ENCODE results near the gene PRKAR1B.
"Not testable (repeated sequence)": the region's sequence is repeated elsewhere in the genome, so short reads cannot be mapped to it uniquely, and the experiment has no call there.

PRKAR1B gene

GRCh38 chr7:564176-564865 lies 162.8 kb downstream of the PRKAR1B start:
- DNase-seq (ENCODE audit: insufficient read length, low spot score) (no peak), FAIRE-seq (no peak)

- FAIRE-seq = no peak
These were observed 163.4 kb downstream of the PRKAR1B start for GRCh38 chr7:563629-564170.

GRCh38 chr7:562789-563628 lies 164.1 kb downstream of the PRKAR1B start:
- no peak for FAIRE-seq
- no peak for DNase-seq (ENCODE audit: insufficient read length, low spot score)

More at GRCh38 chr7:563629-564170, 163.4 kb downstream of the PRKAR1B start:
- DNase-seq (ENCODE audit: insufficient read length, low spot score) = no peak

DNA sequence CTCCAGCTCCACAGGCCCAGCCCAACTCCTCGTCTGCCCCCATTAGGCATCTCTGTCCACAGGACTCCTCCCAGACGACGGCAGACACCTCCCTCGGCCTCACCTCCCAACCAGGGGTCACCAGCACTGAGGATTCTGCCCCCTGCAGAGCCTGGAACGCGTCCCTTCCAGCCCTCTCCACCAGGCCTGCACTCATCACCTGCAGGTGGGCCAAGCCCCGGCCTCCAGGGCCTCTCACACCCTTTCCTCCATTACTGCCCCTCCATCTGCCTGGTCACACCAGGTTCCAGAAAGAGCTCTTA lies 164.8 kb downstream of the PRKAR1B start:
- FAIRE-seq (no peak), DNase-seq (ENCODE audit: insufficient read length, low spot score) (no peak)

- FAIRE-seq = no peak
- no peak for DNase-seq (ENCODE audit: insufficient read length, low spot score)
These were observed 165.3 kb downstream of the PRKAR1B start for GRCh38 chr7:561631-562373.

- no peak for FAIRE-seq
- no peak for DNase-seq (ENCODE audit: insufficient read length, low spot score)
These were observed 166.0 kb downstream of the PRKAR1B start for GRCh38 chr7:560966-561630.

- no peak for FAIRE-seq
These were observed 167.7 kb downstream of the PRKAR1B start for GRCh38 chr7:559396-559705.

DNA sequence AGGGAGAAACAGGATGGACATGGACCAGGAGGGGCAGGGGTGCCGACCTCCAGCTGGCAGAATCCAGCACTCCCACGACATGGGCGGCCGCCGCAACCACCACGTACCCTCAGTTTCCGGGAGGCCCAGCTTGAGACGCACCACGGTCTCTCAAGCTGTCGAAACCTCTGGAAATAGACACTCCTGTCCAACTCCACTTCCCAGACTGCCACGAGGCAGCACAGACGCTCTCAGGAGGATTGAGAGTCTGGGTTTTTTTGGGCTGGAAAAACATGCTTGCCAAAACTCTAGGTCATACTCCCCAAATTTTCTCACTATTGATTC lies 169.6 kb downstream of the PRKAR1B start:
- DNase-seq (ENCODE audit: insufficient read length, low spot score) (no peak), FAIRE-seq (no peak)

More at GRCh38 chr7:559396-559705, 167.7 kb downstream of the PRKAR1B start:
- DNase-seq (ENCODE audit: insufficient read length, low spot score) = no peak

- FAIRE-seq = no peak
- no peak for DNase-seq (ENCODE audit: insufficient read length, low spot score)
These were observed 170.1 kb downstream of the PRKAR1B start for GRCh38 chr7:556837-557557.

GRCh38 chr7:556291-556826 lies 170.7 kb downstream of the PRKAR1B start:
- FAIRE-seq = no peak
- no peak for DNase-seq (ENCODE audit: insufficient read length, low spot score)

- no peak for FAIRE-seq
- DNase-seq (ENCODE audit: insufficient read length, low spot score) = no peak
These were observed 171.4 kb downstream of the PRKAR1B start for GRCh38 chr7:555551-556160.

GRCh38 chr7:553636-554111 lies 173.4 kb downstream of the PRKAR1B start:
- no peak for FAIRE-seq
- no peak for DNase-seq (ENCODE audit: insufficient read length, low spot score)

DNA sequence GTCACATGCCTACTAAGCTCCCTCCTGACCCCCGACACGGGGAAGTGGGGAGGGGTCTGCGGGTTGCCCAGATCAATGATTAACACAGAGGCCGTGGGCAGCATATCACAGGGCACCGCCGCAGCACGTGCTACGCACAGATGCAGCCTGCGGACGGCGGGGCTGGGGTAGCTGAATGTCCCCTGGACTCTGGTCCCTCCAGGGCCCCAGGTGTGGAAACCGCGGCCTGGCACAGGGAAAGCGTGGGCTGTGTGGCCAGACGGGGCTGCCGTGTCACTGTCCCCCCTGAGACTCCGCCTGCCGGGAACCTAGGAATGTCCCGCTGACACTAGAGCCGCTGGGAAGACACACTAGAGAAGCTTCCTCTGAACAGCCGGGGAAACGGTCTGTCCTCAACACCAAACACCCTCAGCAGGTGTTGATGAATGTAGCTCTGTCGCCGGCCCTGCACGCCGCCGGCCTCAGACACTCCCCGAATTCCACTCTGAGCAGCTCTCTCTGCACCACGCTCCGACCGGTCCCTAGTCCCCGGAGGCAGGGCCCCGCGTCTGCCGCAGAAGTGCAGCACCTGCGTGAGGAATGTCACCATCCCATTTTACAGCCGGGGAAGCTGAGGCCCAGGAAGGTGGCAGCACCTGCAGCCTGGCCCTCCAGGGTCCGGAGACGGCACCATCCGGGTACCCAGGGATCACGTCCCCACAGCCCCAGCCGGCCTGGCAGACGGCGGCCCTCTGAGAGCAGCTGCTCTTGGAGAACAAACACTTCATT lies 174.0 kb downstream of the PRKAR1B start:
- DNase-seq (ENCODE audit: insufficient read length, low spot score) = no peak
- no peak for FAIRE-seq

GRCh38 chr7:552151-552867 lies 174.8 kb downstream of the PRKAR1B start:
- not testable (repeated sequence) for DNase-seq (ENCODE audit: insufficient read length, low spot score); FAIRE-seq

GRCh38 chr7:551615-551970 lies 175.5 kb downstream of the PRKAR1B start:
- not testable (repeated sequence) for FAIRE-seq; DNase-seq (ENCODE audit: insufficient read length, low spot score)

- no peak for FAIRE-seq
- no peak for DNase-seq (ENCODE audit: insufficient read length, low spot score)
These were observed 176.0 kb downstream of the PRKAR1B start for GRCh38 chr7:550881-551614.

DNA sequence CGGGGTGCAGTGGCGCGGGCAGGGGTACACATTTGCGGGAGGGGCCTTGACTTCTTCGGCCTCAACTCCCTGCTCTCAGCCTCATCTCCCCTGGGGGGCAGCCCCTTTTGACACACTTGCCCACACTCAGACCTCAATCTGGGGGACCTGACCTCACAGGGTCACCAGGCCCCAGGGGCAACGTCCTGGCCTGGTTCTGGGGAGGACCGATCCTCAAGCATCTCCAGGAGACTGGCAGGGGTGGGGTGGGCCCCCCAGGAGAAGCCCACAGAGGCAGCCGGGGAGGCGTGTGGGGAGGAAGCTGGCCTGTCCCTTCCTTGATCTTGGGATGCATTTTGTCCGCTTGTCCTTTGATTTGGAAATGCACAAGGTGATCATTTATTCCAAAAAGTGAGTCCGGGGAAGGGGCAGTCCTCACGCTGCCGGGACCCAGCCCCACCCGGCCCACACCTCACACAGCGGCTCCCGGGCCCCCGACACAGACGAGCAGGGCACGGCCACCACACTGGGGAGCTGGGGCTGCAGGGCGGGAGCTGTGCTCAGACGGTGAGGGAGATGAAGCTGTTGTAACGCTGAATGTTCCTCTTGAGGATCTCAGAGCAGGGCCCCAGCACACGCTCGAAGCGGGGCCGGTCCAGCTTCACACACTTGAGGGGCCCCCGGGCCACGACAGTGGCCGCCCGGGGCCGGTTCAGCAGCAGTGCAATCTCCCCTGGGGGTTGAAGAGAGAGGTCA lies 177.0 kb downstream of the PRKAR1B start:
- no peak for DNase-seq (ENCODE audit: insufficient read length, low spot score)

More for the DNA sequence above, 177.0 kb downstream of the PRKAR1B start:
- FAIRE-seq = no peak
